Ascending aorta (tissue), 2 donors: ENCODE results near the gene NQO2. TPM values are rescaled to one million over a fixed set of nuclear protein-coding genes. Genes with fewer than 3 reads are reported as not detected.
A peak's percentile ranks its signal among the peaks of the same experiment; 100 is the strongest.

Experiments used
- DNase-seq, 2 donors: peaks; one replicate each; pipeline ENCODE4 v3.0.0-alpha.2; 2019; ENCODE audit warnings: low spot score in 2 of 2
- H3K27ac ChIP-seq, 2 donors: fragments of 200-600 bp; sonication (generic); one replicate each; pipeline ENCODE4 v1.5.1; 2016 to 2017; ENCODE audit warnings: mild to moderate bottlenecking in 1 of 2
- H3K27me3 ChIP-seq: fragments of 200-600 bp; sonication (generic); one replicate; pipeline ENCODE4 v1.5.1; 2017
- H3K36me3 ChIP-seq, 2 donors: fragments of 200-600 bp; sonication (generic); one replicate each; pipeline ENCODE4 v1.5.1; 2016
- H3K4me1 ChIP-seq, 2 donors: fragments of 200-600 bp; sonication (generic); one replicate each; pipeline ENCODE4 v1.5.1; 2016 to 2017; ENCODE audit warnings: mild to moderate bottlenecking in 1 of 2
- H3K4me3 ChIP-seq, 2 donors: fragments of 200-600 bp; sonication (generic); one replicate each; pipeline ENCODE4 v1.5.1; 2016 to 2017; ENCODE audit warnings: mild to moderate bottlenecking in 1 of 2
- H3K9me3 ChIP-seq, 2 donors: fragments of 200-600 bp; sonication (generic); one replicate each; pipeline ENCODE4 v1.5.1; 2016
- CTCF ChIP-seq, 3 experiments: fragments of 200-600 bp in 2 of 3; fragments of 450-650 bp in 1 of 3; sonication (generic) in 2 of 3; IDR thresholded peaks; one replicate each; pipeline ENCODE4 v1.5.1; 2016 to 2019; ENCODE audit warnings: antibody characterized with exemption in 3 of 3, mild to moderate bottlenecking in 1 of 3, moderate library complexity in 1 of 3
- intact Hi-C: fragments of 100-400 bp; cut with DNase I; formaldehyde crosslinking; loops from one replicate; pipeline ENCODE4 v1.15.1; 2023
- total RNA-seq: library from RNA; depleted of rRNA; stranded (reverse); fragments of >200 nt; gene quantifications from one replicate; pipeline ENCODE4 v1.1.0, GENCODE V29; 2016

Gene NQO2
- total RNA-seq, 1 donor from 2014 or later: 7.7 TPM

GRCh38 chr6:2959909-2960719 is 39.6 kb upstream of the NQO2 start:
- TF ChIP-seq CTCF (IDR thresholded peaks at IDR 0.05): no peak
- Histone ChIP-seq H3K4me1 (peaks cover 0 to 9% of the 10 kb centered on the region in 2 donors), H3K27me3 (no peaks in the 10 kb centered on the region), H3K4me3 (no peak overlapping the region), H3K27ac (peak overlapping the region; percentile 45 to 64), H3K9me3 (no peaks in the 10 kb centered on the region), H3K36me3 (peaks cover 0 to 4% of the 10 kb centered on the region in 2 donors)
- DNase-seq: peak in 1 of 2 donors; percentile 69
- intact Hi-C loops: no loop called here

GRCh38 chr6:2960935-2961334 is 38.8 kb upstream of the NQO2 start:
- intact Hi-C loops: no loop called here
- Histone ChIP-seq H3K36me3 (peaks cover 0 to 3% of the 10 kb centered on the region in 2 donors), H3K9me3 (no peaks in the 10 kb centered on the region), H3K4me1 (peaks cover 0 to 9% of the 10 kb centered on the region in 2 donors), H3K27ac (peak overlapping the region; percentile 45 to 64), H3K27me3 (no peaks in the 10 kb centered on the region), H3K4me3 (no peak overlapping the region)
- TF ChIP-seq CTCF (IDR thresholded peaks at IDR 0.05): no peak
- DNase-seq: no peak

DNA sequence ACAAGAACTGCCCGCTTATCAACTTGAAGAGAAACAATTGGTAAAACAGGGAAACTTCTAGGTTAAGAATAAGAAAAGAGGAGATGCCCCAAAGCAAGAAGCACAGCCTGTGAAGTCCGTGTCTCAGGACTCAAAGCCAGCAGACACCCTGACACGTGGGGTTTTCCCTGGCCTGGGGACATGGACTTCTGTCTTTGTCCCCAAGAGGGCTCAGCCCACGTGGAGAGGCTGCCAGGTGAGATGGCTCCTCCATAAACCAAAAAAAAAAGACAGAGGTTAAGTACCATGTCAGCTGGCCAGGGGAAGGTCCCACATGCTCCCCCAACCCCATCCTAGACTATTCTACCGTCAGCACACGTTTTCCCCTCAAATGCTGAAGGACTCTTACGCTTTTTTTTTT is 38.2 kb upstream of the NQO2 start:
- Histone ChIP-seq H3K27me3 (no peaks in the 10 kb centered on the region), H3K36me3 (no peaks in the 10 kb centered on the region), H3K9me3 (no peaks in the 10 kb centered on the region), H3K27ac (peak overlapping the region; percentile 45 to 64), H3K4me3 (no peak overlapping the region), H3K4me1 (peaks cover 0 to 9% of the 10 kb centered on the region in 2 donors)
- no peak for TF ChIP-seq CTCF (IDR thresholded peaks at IDR 0.05)
- DNase-seq: peak in 1 of 2 donors; percentile 33
- intact Hi-C loops: no loop called here

DNA sequence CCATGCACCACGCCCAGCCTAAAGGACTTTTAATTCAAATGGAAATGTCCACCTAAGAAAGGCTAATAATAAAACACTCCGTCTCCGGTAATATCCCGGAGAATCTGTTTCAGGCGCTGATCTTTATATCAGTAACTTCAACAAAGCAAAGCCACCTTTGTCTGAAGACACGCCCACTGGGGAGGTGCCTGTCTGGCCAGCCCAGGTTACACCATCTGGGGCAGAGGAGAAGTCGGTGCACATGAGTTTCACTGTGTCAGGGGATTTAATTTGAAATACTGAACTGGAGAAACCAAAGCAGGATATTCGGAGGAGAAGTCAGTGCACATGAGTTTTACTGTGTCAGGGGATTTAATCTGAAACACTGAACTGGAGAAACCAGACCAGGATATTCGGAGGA is 37.7 kb upstream of the NQO2 start:
- peak in 1 of 2 donors; percentile 60 for DNase-seq
- Histone ChIP-seq H3K27ac (no peak overlapping the region), H3K4me3 (no peak overlapping the region), H3K36me3 (no peaks in the 10 kb centered on the region), H3K4me1 (peaks cover 0 to 9% of the 10 kb centered on the region in 2 donors), H3K27me3 (no peaks in the 10 kb centered on the region), H3K9me3 (no peaks in the 10 kb centered on the region)
- TF ChIP-seq CTCF (IDR thresholded peaks at IDR 0.05): no peak
- intact Hi-C loops: no loop called here

- H3K9me3 ChIP-seq: no peaks in the 10 kb centered on the region
- no peaks in the 10 kb centered on the region for H3K27me3 ChIP-seq
- intact Hi-C loops: no loop called here
- H3K4me3 ChIP-seq: no peak overlapping the region
- DNase-seq: peak in 1 of 2 donors; percentile 22
- H3K27ac ChIP-seq: no peak overlapping the region
- TF ChIP-seq CTCF (IDR thresholded peaks at IDR 0.05): no peak
- no peaks in the 10 kb centered on the region for H3K36me3 ChIP-seq
- peaks cover 0 to 9% of the 10 kb centered on the region in 2 donors for H3K4me1 ChIP-seq
Observed at GRCh38 chr6:2962636-2963035, 37.1 kb upstream of the NQO2 start.
